HL-60 (cell line): ENCODE data around the gene COPZ2.

Source experiments
- DNase-seq, 2 experiments: peaks; one replicate each; pipeline ENCODE4 v3.0.0-alpha.2; 2010 to 2020; ENCODE audit warnings: low read depth in 1 of 2, low spot score in 1 of 2
- H3K27ac ChIP-seq: fragments of 250-450 bp; sonication (Bioruptor Pico); replicated peaks from 2 replicates; pipeline ENCODE4 v1.5.1; 2020; ENCODE audit warnings: mild to moderate bottlenecking, moderate library complexity
- H3K27me3 ChIP-seq: fragments of 250-450 bp; sonication (Bioruptor Pico); 2 replicates; pipeline ENCODE4 v1.5.1; 2021; ENCODE audit warnings: mild to moderate bottlenecking, moderate library complexity; ENCODE audit not compliant: insufficient read depth, poor library complexity, severe bottlenecking
- H3K4me3 ChIP-seq: replicated peaks from 2 replicates; pipeline ENCODE4 v1.5.1; 2011; ENCODE audit warnings: mild to moderate bottlenecking, control low read depth, low read length; ENCODE audit not compliant: insufficient read depth
- CTCF ChIP-seq: IDR thresholded peaks from one replicate; pipeline ENCODE4 v1.5.1; 2011; ENCODE audit warnings: low read length, control low read depth, inconsistent platforms; ENCODE audit not compliant: insufficient read depth
- GABPA ChIP-seq: IDR thresholded peaks from 2 replicates; pipeline ENCODE4 v1.6.1; 2012; ENCODE audit warnings: low read depth
- POLR2AphosphoS5 ChIP-seq: IDR thresholded peaks from 2 replicates; pipeline ENCODE4 v1.6.1; 2012; ENCODE audit warnings: low read depth
- REST ChIP-seq: IDR thresholded peaks from 2 replicates; pipeline ENCODE4 v1.6.1; 2012; ENCODE audit warnings: low read depth; ENCODE audit not compliant: insufficient replicate concordance
- SPI1 ChIP-seq: IDR thresholded peaks from 2 replicates; pipeline ENCODE4 v1.6.1; 2012; ENCODE audit warnings: low read depth, mild to moderate bottlenecking, borderline replicate concordance
- microRNA-seq: library from miRNA; unstranded; fragments of <30 nt; microRNA quantifications from one replicate; pipeline ENCODE4, GENCODE V29; 2018

Gene COPZ2

GRCh38 chr17:47981462-47981861 lies 56.1 kb downstream of the COPZ2 start:
- DNase-seq = peak in 1 of 2 experiments; percentile 86
- H3K4me3 ChIP-seq = no peak overlapping the region
- H3K27ac ChIP-seq = peak overlapping the region; percentile 33; the same call in 1 of the 2 replicates
- no peaks in the 10 kb centered on the region for H3K27me3 ChIP-seq
- TF ChIP-seq GABPA (no peak), POLR2AphosphoS5 (peak; percentile 70; the same call in 1 of the 2 replicates)

GRCh38 chr17:47980541-47980940 lies 57.1 kb downstream of the COPZ2 start:
- Histone ChIP-seq H3K27me3 (no peaks in the 10 kb centered on the region), H3K27ac (no peak overlapping the region), H3K4me3 (no peak overlapping the region)
- DNase-seq = no peak
- no peak for TF ChIP-seq REST
- TF ChIP-seq CTCF = no peak
- no peak for TF ChIP-seq GABPA
- TF ChIP-seq POLR2AphosphoS5 = no peak
- TF ChIP-seq SPI1 = no peak

GRCh38 chr17:47978324-47978723 lies 59.3 kb downstream of the COPZ2 start:
- H3K27me3 ChIP-seq = no peaks in the 10 kb centered on the region
- DNase-seq = peak in 1 of 2 experiments; percentile 44
- no peak overlapping the region for H3K4me3 ChIP-seq
- H3K27ac ChIP-seq = no peak overlapping the region
- TF ChIP-seq CTCF (peak; percentile 35), GABPA (no peak), POLR2AphosphoS5 (no peak), REST (no peak), SPI1 (no peak)

Small RNA genes lying within 50 kb of the gene (microRNA-seq; reads per million reads assigned to microRNA genes)
- 14.8 reads per million, percentile 40 among the genes with 10 or more reads in this experiment for gene MIR152
